Measurements from ENCODE around the gene HVCN1. TPM values are rescaled to one million over a fixed set of nuclear protein-coding genes. Genes with fewer than 3 reads are reported as not detected.

HVCN1 gene
- total RNA-seq, 1 donor from 2014 or later = 7.6 TPM

GRCh38 chr12:110696283-110696682 is 7.4 kb upstream of the HVCN1 start:
- Histone ChIP-seq H3K4me1 (peaks cover 11% of the 10 kb centered on the region), H3K4me3 (no peak overlapping the region), H3K27me3 (no peaks in the 10 kb centered on the region), H3K36me3 (no peaks in the 10 kb centered on the region), H3K9me3 (no peaks in the 10 kb centered on the region), H3K27ac (no peak overlapping the region)
- DNase-seq (ENCODE audit: extremely low spot score in 2 of 2) = no peak
- intact Hi-C loops (cut with DNase I) = loop anchor here (10.0 kb wide), 1 partner anchor 81 kb away; the partner anchor contains the start of gene TCTN1
- no peak for TF ChIP-seq CTCF (IDR thresholded peaks at IDR 0.05)
- no peak for TF ChIP-seq POLR2A (IDR thresholded peaks at IDR 0.05)
- TF ChIP-seq POLR2AphosphoS5 (IDR thresholded peaks at IDR 0.05; ENCODE audit: insufficient read depth in 1 of 2, low read depth in 1 of 2) = no peak

- Histone ChIP-seq H3K9me3 (no peaks in the 10 kb centered on the region), H3K27ac (no peak overlapping the region), H3K27me3 (no peaks in the 10 kb centered on the region), H3K4me3 (no peak overlapping the region), H3K36me3 (no peaks in the 10 kb centered on the region), H3K4me1 (peaks cover 22% of the 10 kb centered on the region)
- intact Hi-C loops (cut with DNase I) = loop anchor here (10.0 kb wide), 1 partner anchor 80 kb away; the partner anchor contains the start of gene TCTN1
- TF ChIP-seq POLR2AphosphoS5 (IDR thresholded peaks at IDR 0.05; ENCODE audit: insufficient read depth in 1 of 2, low read depth in 1 of 2) (no peak), CTCF (IDR thresholded peaks at IDR 0.05) (no peak)
- no peak for DNase-seq (ENCODE audit: extremely low spot score in 2 of 2)
Observed at GRCh38 chr12:110694330-110694901, 5.5 kb upstream of the HVCN1 start.

- intact Hi-C loops (cut with DNase I) = loop anchor here (10.0 kb wide), 1 partner anchor 79 kb away; the partner anchor contains the start of gene TCTN1
- H3K36me3 ChIP-seq = no peaks in the 10 kb centered on the region
- H3K4me3 ChIP-seq = no peak overlapping the region
- TF ChIP-seq POLR2AphosphoS5 (IDR thresholded peaks at IDR 0.05; ENCODE audit: insufficient read depth in 1 of 2, low read depth in 1 of 2) = no peak
- TF ChIP-seq CTCF (IDR thresholded peaks at IDR 0.05) = no peak
- H3K27me3 ChIP-seq = no peaks in the 10 kb centered on the region
- H3K9me3 ChIP-seq = no peaks in the 10 kb centered on the region
- H3K27ac ChIP-seq = no peak overlapping the region
- peaks cover 22% of the 10 kb centered on the region for H3K4me1 ChIP-seq
- DNase-seq (ENCODE audit: extremely low spot score in 2 of 2) = no peak
Observed at GRCh38 chr12:110693731-110694130, 4.8 kb upstream of the HVCN1 start.

- Histone ChIP-seq H3K4me1 (peaks cover 26% of the 10 kb centered on the region), H3K36me3 (no peaks in the 10 kb centered on the region), H3K4me3 (no peak overlapping the region), H3K27ac (peak overlapping the region; percentile 85), H3K27me3 (no peaks in the 10 kb centered on the region), H3K9me3 (no peaks in the 10 kb centered on the region)
- TF ChIP-seq POLR2AphosphoS5 (IDR thresholded peaks at IDR 0.05; ENCODE audit: insufficient read depth in 1 of 2, low read depth in 1 of 2) = no peak
- TF ChIP-seq POLR2A (IDR thresholded peaks at IDR 0.05) = no peak
- TF ChIP-seq CTCF (IDR thresholded peaks at IDR 0.05) = no peak
- no peak for DNase-seq (ENCODE audit: extremely low spot score in 2 of 2)
- intact Hi-C loops (cut with DNase I) = loop anchor here (10.0 kb wide), 1 partner anchor 75 kb away; the partner anchor contains the start of gene TCTN1
Observed at GRCh38 chr12:110690127-110690430, 1.2 kb upstream of the HVCN1 start.

GRCh38 chr12:110689281-110690126 is 589 bp upstream of the HVCN1 start:
- peaks cover 26% of the 10 kb centered on the region for H3K4me1 ChIP-seq
- H3K27ac ChIP-seq = peak overlapping the region; percentile 85
- DNase-seq (ENCODE audit: extremely low spot score in 2 of 2) = no peak
- peak overlapping the region; percentile 67 to 72 for H3K4me3 ChIP-seq
- TF ChIP-seq POLR2A (IDR thresholded peaks at IDR 0.05) = no peak
- peak in 1 of 2 donors; percentile 73 for TF ChIP-seq POLR2AphosphoS5 (IDR thresholded peaks at IDR 0.05; ENCODE audit: insufficient read depth in 1 of 2, low read depth in 1 of 2)
- no peak for TF ChIP-seq CTCF (IDR thresholded peaks at IDR 0.05)
- no peaks in the 10 kb centered on the region for H3K36me3 ChIP-seq
- intact Hi-C loops (cut with DNase I) = loop anchor here (10.0 kb wide), 1 partner anchor 75 kb away; the partner anchor contains the start of gene TCTN1
- H3K9me3 ChIP-seq = no peaks in the 10 kb centered on the region
- H3K27me3 ChIP-seq = no peaks in the 10 kb centered on the region
